GM19463 (cell line): ENCODE measurements around the gene MTG2.

Source experiments
- ATAC-seq: cut with Tn5 transposase; IDR thresholded peaks from one replicate; pipeline ENCODE4 v1.9.1; 2021; ENCODE audit warnings: mild to moderate bottlenecking, moderate library complexity; ENCODE audit not compliant: unreplicated experiment

Gene MTG2

GRCh38 chr20:62162765-62163484, 19.9 kb upstream of the MTG2 start:
- ATAC-seq: no peak

- no peak for ATAC-seq
Measured at GRCh38 chr20:62163485-62163865, 19.4 kb upstream of the MTG2 start.

GRCh38 chr20:62163986-62164762, 18.7 kb upstream of the MTG2 start:
- no peak for ATAC-seq

GRCh38 chr20:62164879-62165761, 17.7 kb upstream of the MTG2 start:
- no peak for ATAC-seq

GRCh38 chr20:62165762-62166399, 16.9 kb upstream of the MTG2 start:
- no peak for ATAC-seq

- ATAC-seq: no peak
Measured at GRCh38 chr20:62167474-62167873, 15.4 kb upstream of the MTG2 start.

- ATAC-seq: no peak
Measured at GRCh38 chr20:62168061-62168460, 14.8 kb upstream of the MTG2 start.

GRCh38 chr20:62168890-62169435, 13.9 kb upstream of the MTG2 start:
- no peak for ATAC-seq

GRCh38 chr20:62170536-62170935, 12.3 kb upstream of the MTG2 start:
- no peak for ATAC-seq

GRCh38 chr20:62171245-62171644, 11.6 kb upstream of the MTG2 start:
- ATAC-seq: no peak

- ATAC-seq: no peak
Measured at GRCh38 chr20:62172666-62173065, 10.2 kb upstream of the MTG2 start.

GRCh38 chr20:62174021-62174804, 8.6 kb upstream of the MTG2 start:
- no peak for ATAC-seq

GRCh38 chr20:62174870-62175624, 7.8 kb upstream of the MTG2 start:
- no peak for ATAC-seq

- ATAC-seq: no peak
Measured at GRCh38 chr20:62175711-62176110, 7.1 kb upstream of the MTG2 start.

GRCh38 chr20:62176866-62177265, 6.0 kb upstream of the MTG2 start:
- no peak for ATAC-seq

GRCh38 chr20:62177307-62177706, 5.5 kb upstream of the MTG2 start:
- ATAC-seq: no peak

- ATAC-seq: no peak
Measured at GRCh38 chr20:62178316-62179161, 4.3 kb upstream of the MTG2 start.

GRCh38 chr20:62179162-62179504, 3.7 kb upstream of the MTG2 start:
- ATAC-seq: no peak
